Endodermal cell (in vitro differentiated cells): ENCODE results near the gene DGKH. TPM values are rescaled to one million over a fixed set of nuclear protein-coding genes. Genes with fewer than 3 reads are reported as not detected.
"Not testable (repeated sequence)": the region's sequence is repeated elsewhere in the genome, so short reads cannot be mapped to it uniquely, and the experiment has no call there.

Experiments
- DNase-seq: peaks from one replicate; pipeline ENCODE4 v3.0.0-alpha.2; 2017
- H3K27ac ChIP-seq: 2 replicates; pipeline ENCODE4 v1.5.1; 2013; ENCODE audit warnings: mild to moderate bottlenecking, low read depth, low read length, moderate library complexity
- H3K27me3 ChIP-seq: 2 replicates; pipeline ENCODE4 v1.6.1; 2013; ENCODE audit warnings: mild to moderate bottlenecking, low read length, moderate library complexity; ENCODE audit not compliant: insufficient read depth, control insufficient read depth, poor library complexity, severe bottlenecking
- H3K36me3 ChIP-seq: 2 replicates; pipeline ENCODE4 v1.7.0; 2013; ENCODE audit warnings: mild to moderate bottlenecking, low read length, moderate library complexity; ENCODE audit not compliant: control insufficient read depth, insufficient read depth
- H3K4me1 ChIP-seq: one replicate; pipeline ENCODE4 v1.7.0; 2013; ENCODE audit warnings: low read length; ENCODE audit not compliant: control insufficient read depth, insufficient read depth
- H3K4me3 ChIP-seq: 2 replicates; pipeline ENCODE4 v1.5.1; 2013; ENCODE audit warnings: mild to moderate bottlenecking, low read length, moderate library complexity
- H3K9ac ChIP-seq: 2 replicates; pipeline ENCODE4 v1.6.1; 2013; ENCODE audit warnings: mild to moderate bottlenecking, low read length, moderate library complexity; ENCODE audit not compliant: poor library complexity, severe bottlenecking; ENCODE audit errors: extremely low read depth
- H3K9me3 ChIP-seq: 2 replicates; pipeline ENCODE4 v1.6.1; 2013; ENCODE audit warnings: mild to moderate bottlenecking, low read length, moderate library complexity; ENCODE audit not compliant: control insufficient read depth
- H3K27ac Mint-ChIP-seq: 2 replicates; pipeline ENCODE4 v1.8.0; 2020; ENCODE audit warnings: mixed read lengths
- H3K27me3 Mint-ChIP-seq: 2 replicates; pipeline ENCODE4 v1.8.0; 2021; ENCODE audit warnings: mild to moderate bottlenecking, mixed read lengths; ENCODE audit not compliant: insufficient read depth
- H3K36me3 Mint-ChIP-seq: 2 replicates; pipeline ENCODE4 v1.8.0; 2020; ENCODE audit warnings: low read depth, mixed read lengths
- H3K4me1 Mint-ChIP-seq: 2 replicates; pipeline ENCODE4 v1.8.0; 2020; ENCODE audit warnings: mixed read lengths
- H3K4me3 Mint-ChIP-seq: 2 replicates; pipeline ENCODE4 v1.8.0; 2020; ENCODE audit warnings: mild to moderate bottlenecking, moderate library complexity, mixed read lengths
- H3K9me3 Mint-ChIP-seq: 2 replicates; pipeline ENCODE4 v1.8.0; 2020; ENCODE audit warnings: mild to moderate bottlenecking, mixed read lengths
- CTCF ChIP-seq: fragments of 200-600 bp; sonication (generic); conservative IDR thresholded peaks from 2 replicates; pipeline ENCODE4 v1.5.0; 2021; ENCODE audit warnings: antibody characterized with exemption, mild to moderate bottlenecking
- whole genome bisulfite sequencing, 2 experiments: methylation state at CpG; one replicate each; pipeline versions ENCODE4 v1.1.5 to v1.1.7; 2013; ENCODE audit warnings: missing lambda C conversion rate in 2 of 2, mixed read lengths in 1 of 2; ENCODE audit not compliant: insufficient coverage in 1 of 2, insufficient read length in 1 of 2; 5-methylcytosine and 5-hydroxymethylcytosine counted together
- total RNA-seq, 2 donors: library from RNA; stranded (reverse); fragmentation: NEBNext Ultra II Directional in 1 of 2; extraction: Animal tissue kit (Norgen Biotek cat#: 25700) in 1 of 2; gene quantifications; 2 replicates in 1 of 2; 3 replicates in 1 of 2; pipeline ENCODE4 v1.2.1, GENCODE V29; 2021

Gene DGKH
- total RNA-seq, 2 donors from 2014 or later: 7.1 to 11.5 TPM

GRCh38 chr13:42223681-42224080 lies 175.2 kb downstream of the DGKH start:
- Histone ChIP-seq H3K36me3 (peaks cover 22% of the 10 kb centered on the region), H3K4me1 (no peaks in the 10 kb centered on the region), H3K27me3 (no peaks in the 10 kb centered on the region), H3K27ac (no peak overlapping the region), H3K9ac (no peak overlapping the region), H3K4me3 (no peak overlapping the region), H3K9me3 (no peaks in the 10 kb centered on the region)
- peaks cover 3% of the 10 kb centered on the region for H3K4me1 Mint-ChIP-seq
- DNase-seq: no peak
- H3K27ac Mint-ChIP-seq: no peak overlapping the region
- TF ChIP-seq CTCF: no peak
- no peaks in the 10 kb centered on the region for H3K9me3 Mint-ChIP-seq
- H3K4me3 Mint-ChIP-seq: no peak overlapping the region
- H3K36me3 Mint-ChIP-seq: peaks cover 12% of the 10 kb centered on the region
- H3K27me3 Mint-ChIP-seq: no peaks in the 10 kb centered on the region
- 89 to 100% methylated on average over 1 to 3 of the region's 4 CpGs for WGBS, 2 experiments

GRCh38 chr13:42225051-42225450 lies 176.6 kb downstream of the DGKH start:
- peaks cover 12% of the 10 kb centered on the region for H3K36me3 Mint-ChIP-seq
- 97 to 100% methylated on average over 1 to 2 of the region's 2 CpGs for WGBS, 2 experiments
- no peak for DNase-seq

GRCh38 chr13:42226759-42227158 lies 178.3 kb downstream of the DGKH start:
- not testable (repeated sequence) for H3K9ac ChIP-seq, DNase-seq, H3K27ac Mint-ChIP-seq, H3K27ac ChIP-seq, H3K4me1 ChIP-seq, H3K9me3 ChIP-seq, H3K9me3 Mint-ChIP-seq, H3K4me3 Mint-ChIP-seq, H3K27me3 Mint-ChIP-seq, H3K4me1 Mint-ChIP-seq, H3K36me3 ChIP-seq, H3K4me3 ChIP-seq, H3K27me3 ChIP-seq
- peaks cover 12% of the 10 kb centered on the region for H3K36me3 Mint-ChIP-seq
- 90 to 96% methylated on average over 4 to 5 of the region's 5 CpGs for WGBS, 2 experiments

More at GRCh38 chr13:42225051-42225450, 176.6 kb downstream of the DGKH start:
- H3K27ac ChIP-seq: no peak overlapping the region
- Mint-ChIP-seq H3K4me3 (no peak overlapping the region), H3K4me1 (peaks cover 3% of the 10 kb centered on the region), H3K27ac (no peak overlapping the region), H3K9me3 (no peaks in the 10 kb centered on the region), H3K27me3 (no peaks in the 10 kb centered on the region)
- H3K4me1 ChIP-seq: no peaks in the 10 kb centered on the region
- TF ChIP-seq CTCF: no peak
- no peak overlapping the region for H3K4me3 ChIP-seq
- H3K36me3 ChIP-seq: peaks cover 21% of the 10 kb centered on the region
- H3K9me3 ChIP-seq: no peaks in the 10 kb centered on the region
- no peaks in the 10 kb centered on the region for H3K27me3 ChIP-seq
- no peak overlapping the region for H3K9ac ChIP-seq

- no peaks in the 10 kb centered on the region for H3K4me1 Mint-ChIP-seq
- TF ChIP-seq CTCF: no peak
- Histone ChIP-seq H3K27ac (no peak overlapping the region), H3K9ac (no peak overlapping the region), H3K27me3 (no peaks in the 10 kb centered on the region), H3K36me3 (peaks cover 9% of the 10 kb centered on the region), H3K4me3 (no peak overlapping the region), H3K9me3 (no peaks in the 10 kb centered on the region), H3K4me1 (no peaks in the 10 kb centered on the region)
- no peak overlapping the region for H3K4me3 Mint-ChIP-seq
- no peaks in the 10 kb centered on the region for H3K27me3 Mint-ChIP-seq
- H3K27ac Mint-ChIP-seq: no peak overlapping the region
- DNase-seq: no peak
- no peaks in the 10 kb centered on the region for H3K9me3 Mint-ChIP-seq
- H3K36me3 Mint-ChIP-seq: peaks cover 12% of the 10 kb centered on the region
- WGBS, 2 experiments: 94 to 100% methylated on average over 1 of the region's 1 CpG
Measured at GRCh38 chr13:42228527-42228926, 180.1 kb downstream of the DGKH start.
